ENCODE measurements around the gene TMEM11.

GRCh38 chr17:21157586-21158370 is 56.2 kb downstream of the TMEM11 start:
- TF ChIP-seq CTCF (IDR thresholded peaks at IDR 0.05) (no peak), EZH2phosphoT487 (IDR thresholded peaks at IDR 0.05) (no peak)
